ENCODE data around the gene PM20D2. TPM values are rescaled to one million over a fixed set of nuclear protein-coding genes. Genes with fewer than 3 reads are reported as not detected.
"Not testable (repeated sequence)": the region's sequence is repeated elsewhere in the genome, so short reads cannot be mapped to it uniquely, and the experiment has no call there.

Gene PM20D2
- total and polyA plus RNA-seq, 2 donors from 2014 or later = 5.7 to 14.4 TPM

DNA sequence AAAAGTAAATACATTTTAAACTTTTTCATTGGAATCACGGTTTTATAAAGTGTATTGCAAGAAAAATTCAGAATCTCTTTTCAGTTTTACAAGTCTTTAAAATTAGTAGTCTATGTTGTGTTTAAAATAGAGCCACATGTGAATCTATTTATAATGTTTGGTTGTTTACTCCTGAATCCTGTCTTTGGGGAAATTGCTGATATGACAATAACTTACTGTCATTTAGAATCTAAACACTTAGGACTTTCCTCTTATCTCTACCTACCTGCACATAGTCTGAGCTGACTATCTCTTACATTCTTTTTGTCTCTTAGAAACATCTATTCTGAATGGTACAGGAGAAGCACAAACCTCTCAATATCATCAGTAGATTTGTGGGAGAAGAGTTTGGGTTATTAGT lies 23.9 kb upstream of the PM20D2 start:
- no peak overlapping the region for H3K9ac ChIP-seq (ENCODE audit: low read length in 3 of 3)
- DNase-seq (no peak), FAIRE-seq (no peak)
- no peaks in the 10 kb centered on the region for H3K9me3 ChIP-seq (ENCODE audit: control insufficient read depth in 2 of 3, insufficient read depth in 1 of 3, low read length in 3 of 3)
- no peaks in the 10 kb centered on the region for H3K36me3 ChIP-seq (ENCODE audit: control insufficient read depth in 2 of 3, insufficient read depth in 3 of 3, low read length in 3 of 3)
- H3K4me3 ChIP-seq (ENCODE audit: low read length in 3 of 3) = no peak overlapping the region
- TF ChIP-seq CTCF (IDR thresholded peaks at IDR 0.05; ENCODE audit: borderline replicate concordance, extremely low read depth, insufficient read depth) = no peak
- H3K27me3 ChIP-seq (ENCODE audit: control insufficient read depth, insufficient read depth, low read length) = no peaks in the 10 kb centered on the region
- intact Hi-C loops (cut with DNase I) = no loop called here
- no peak overlapping the region for H3K27ac ChIP-seq (ENCODE audit: low read depth in 2 of 2, low read length in 2 of 2)
- H3K4me1 ChIP-seq (ENCODE audit: control insufficient read depth in 2 of 3, insufficient read depth in 2 of 3, low read depth in 1 of 3, low read length in 3 of 3) = peaks cover 0 to 2% (median under 1%) of the 10 kb centered on the region in 3 donors

DNA sequence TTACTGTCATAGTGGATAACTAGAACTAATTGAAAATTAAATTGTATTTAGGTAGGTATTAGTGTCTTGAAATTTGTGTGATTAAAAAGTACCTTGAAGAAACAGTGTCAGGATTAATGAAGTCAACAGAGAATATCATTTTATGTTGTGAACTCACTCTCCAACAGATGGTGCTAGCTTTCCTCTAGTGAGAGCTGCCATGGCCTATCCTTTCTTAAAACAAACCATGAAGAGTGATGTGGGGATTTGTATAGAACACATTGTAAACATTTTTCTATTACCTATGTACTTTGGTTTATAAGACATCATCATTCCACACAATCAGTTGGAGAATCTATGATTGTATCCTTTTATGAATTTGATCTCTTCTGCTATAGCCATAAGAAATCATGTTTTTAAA lies 23.2 kb upstream of the PM20D2 start:
- peak; percentile 96 for FAIRE-seq
- no peak overlapping the region for H3K9ac ChIP-seq (ENCODE audit: low read length in 3 of 3)
- H3K27ac ChIP-seq (ENCODE audit: low read depth in 2 of 2, low read length in 2 of 2) = no peak overlapping the region
- H3K36me3 ChIP-seq (ENCODE audit: control insufficient read depth in 2 of 3, insufficient read depth in 3 of 3, low read length in 3 of 3) = no peaks in the 10 kb centered on the region
- intact Hi-C loops (cut with DNase I) = no loop called here
- no peaks in the 10 kb centered on the region for H3K27me3 ChIP-seq (ENCODE audit: control insufficient read depth, insufficient read depth, low read length)
- peak in 2 of 5 donors; percentile 43 to 66 for DNase-seq
- peak; percentile 50 for TF ChIP-seq CTCF (IDR thresholded peaks at IDR 0.05; ENCODE audit: borderline replicate concordance, extremely low read depth, insufficient read depth)
- H3K4me1 ChIP-seq (ENCODE audit: control insufficient read depth in 2 of 3, insufficient read depth in 2 of 3, low read depth in 1 of 3, low read length in 3 of 3) = no peaks in the 10 kb centered on the region
- no peaks in the 10 kb centered on the region for H3K9me3 ChIP-seq (ENCODE audit: control insufficient read depth in 2 of 3, insufficient read depth in 1 of 3, low read length in 3 of 3)
- no peak overlapping the region for H3K4me3 ChIP-seq (ENCODE audit: low read length in 3 of 3)

- DNase-seq; H3K27ac ChIP-seq (ENCODE audit: low read depth in 2 of 2, low read length in 2 of 2); intact Hi-C loops (cut with DNase I); H3K4me3 ChIP-seq (ENCODE audit: low read length in 3 of 3); FAIRE-seq; H3K9ac ChIP-seq (ENCODE audit: low read length in 3 of 3); H3K4me1 ChIP-seq (ENCODE audit: control insufficient read depth in 2 of 3, insufficient read depth in 2 of 3, low read depth in 1 of 3, low read length in 3 of 3); H3K27me3 ChIP-seq (ENCODE audit: control insufficient read depth, insufficient read depth, low read length); H3K9me3 ChIP-seq (ENCODE audit: control insufficient read depth in 2 of 3, insufficient read depth in 1 of 3, low read length in 3 of 3); H3K36me3 ChIP-seq (ENCODE audit: control insufficient read depth in 2 of 3, insufficient read depth in 3 of 3, low read length in 3 of 3): not testable (repeated sequence)
Measured at GRCh38 chr6:89128256-89128671, 17.6 kb upstream of the PM20D2 start.

GRCh38 chr6:89131599-89131998 lies 14.3 kb upstream of the PM20D2 start:
- Histone ChIP-seq H3K4me1 (ENCODE audit: control insufficient read depth in 2 of 3, insufficient read depth in 2 of 3, low read depth in 1 of 3, low read length in 3 of 3) (no peaks in the 10 kb centered on the region), H3K4me3 (ENCODE audit: low read length in 3 of 3) (no peak overlapping the region), H3K27ac (ENCODE audit: low read depth in 2 of 2, low read length in 2 of 2) (no peak overlapping the region), H3K9ac (ENCODE audit: low read length in 3 of 3) (no peak overlapping the region), H3K36me3 (ENCODE audit: control insufficient read depth in 2 of 3, insufficient read depth in 3 of 3, low read length in 3 of 3) (no peaks in the 10 kb centered on the region), H3K9me3 (ENCODE audit: control insufficient read depth in 2 of 3, insufficient read depth in 1 of 3, low read length in 3 of 3) (no peaks in the 10 kb centered on the region), H3K27me3 (ENCODE audit: control insufficient read depth, insufficient read depth, low read length) (no peaks in the 10 kb centered on the region)
- intact Hi-C loops (cut with DNase I) = loop anchor here (10.0 kb wide), 1 partner anchor 233 kb away; no protein-coding TSS in a partner anchor
- no peak for TF ChIP-seq CTCF (IDR thresholded peaks at IDR 0.05; ENCODE audit: borderline replicate concordance, extremely low read depth, insufficient read depth)
- FAIRE-seq (no peak), DNase-seq (no peak)

Measured in kidney (tissue), 14 donors.